H1 (cell line): Measurements from ENCODE around the gene SH3D19. TPM values are rescaled to one million over a fixed set of nuclear protein-coding genes. Genes with fewer than 3 reads are reported as not detected.

Experiments used
- CTCF ChIA-PET: fragments of 300-600 bp; sonication (Branson Sonifier 250); formaldehyde crosslinking; loops from one replicate; lab custom pipeline; 2021; ENCODE audit not compliant: partially characterized antibody; lab: Charles Lee
- POLR2A ChIA-PET: fragments of 300-600 bp; sonication (Branson Sonifier 250); formaldehyde crosslinking; loops from one replicate; lab custom pipeline; 2021; ENCODE audit warnings: inconsistent platforms; ENCODE audit not compliant: partially characterized antibody; lab: Charles Lee
- DNase-seq, 2 experiments: peaks; one replicate each; pipeline versions ENCODE4 v3.0.0 to v3.0.0-alpha.2; 2010 to 2022; ENCODE audit warnings: low spot score in 2 of 2, low read depth in 1 of 2, mixed read lengths in 1 of 2
- FAIRE-seq: peaks from 2 replicates; lab custom pipeline; 2011; peaks lifted over from hg19 to GRCh38; lab: Jason Lieb, UNC
- H2AFZ ChIP-seq: 2 replicates; pipeline ENCODE4 v1.8.1; 2012; ENCODE audit warnings: low read length, inconsistent platforms
- H2AK5ac ChIP-seq: 2 replicates; pipeline ENCODE4 v1.6.1; 2013; ENCODE audit warnings: low read depth, low read length
- H2BK120ac ChIP-seq: replicated peaks from 2 replicates; pipeline ENCODE3; 2013; ENCODE audit warnings: low read depth, low read length, inconsistent platforms
- H2BK12ac ChIP-seq: 2 replicates; pipeline ENCODE4 v1.6.1; 2013; ENCODE audit warnings: low read depth, low read length
- H2BK15ac ChIP-seq: 2 replicates; pipeline ENCODE4 v1.6.1; 2013; ENCODE audit warnings: low read length
- H2BK20ac ChIP-seq: 2 replicates; pipeline ENCODE4 v1.6.1; 2013; ENCODE audit warnings: low read length
- H2BK5ac ChIP-seq: 2 replicates; pipeline ENCODE4 v1.6.1; 2013; ENCODE audit warnings: low read depth, low read length
- H3K14ac ChIP-seq: 2 replicates; pipeline ENCODE4 v1.6.1; 2013; ENCODE audit warnings: inconsistent platforms; ENCODE audit not compliant: insufficient read length
- H3K18ac ChIP-seq: 2 replicates; pipeline ENCODE4 v1.6.1; 2013; ENCODE audit warnings: low read length; ENCODE audit errors: extremely low read depth
- H3K23ac ChIP-seq: 2 replicates; pipeline ENCODE4 v1.6.1; 2013; ENCODE audit warnings: inconsistent platforms; ENCODE audit not compliant: insufficient read length
- H3K23me2 ChIP-seq: 2 replicates; pipeline ENCODE4 v1.6.1; 2013; ENCODE audit warnings: low read depth, low read length
- H3K27ac ChIP-seq: 2 replicates; pipeline ENCODE4 v1.6.1; 2011; ENCODE audit warnings: low read depth, low read length, inconsistent platforms
- H3K27me3 ChIP-seq, 4 experiments: replicated peaks in 1 of 4; 1 replicate in 1 of 4; 2 replicates in 3 of 4; pipeline versions ENCODE4 v1.6.1 to v1.8.1; 2011 to 2013; ENCODE audit warnings: low read length in 3 of 4, mild to moderate bottlenecking in 3 of 4, inconsistent platforms in 2 of 4, mixed read lengths in 2 of 4, moderate library complexity in 1 of 4; ENCODE audit not compliant: control insufficient read depth in 3 of 4, insufficient read depth in 3 of 4; ENCODE audit errors: extremely low read depth in 1 of 4
- H3K36me3 ChIP-seq, 4 experiments: 2 replicates each; pipeline versions ENCODE4 v1.6.1 to v1.8.1; 2011 to 2013; ENCODE audit warnings: mild to moderate bottlenecking in 4 of 4, low read length in 3 of 4, moderate library complexity in 2 of 4, control low read depth in 1 of 4, inconsistent platforms in 1 of 4; ENCODE audit not compliant: insufficient read depth in 4 of 4, control insufficient read depth in 2 of 4
- H3K4ac ChIP-seq: replicated peaks from 2 replicates; pipeline ENCODE3; 2013; ENCODE audit warnings: low read length, low read depth, mixed read lengths, inconsistent platforms; ENCODE audit not compliant: insufficient read length
- H3K4me1 ChIP-seq, 4 experiments: replicated peaks in 1 of 4; 1 replicate in 1 of 4; 2 replicates in 3 of 4; pipeline versions ENCODE4 v1.6.1 to v1.8.1; 2011 to 2013; ENCODE audit warnings: low read length in 3 of 4, inconsistent platforms in 2 of 4, mixed read lengths in 1 of 4; ENCODE audit not compliant: insufficient read depth in 4 of 4, control insufficient read depth in 3 of 4
- H3K4me2 ChIP-seq, 2 experiments: 2 replicates each; pipeline versions ENCODE4 v1.6.1 to v1.8.1; 2011 to 2013; ENCODE audit warnings: low read depth in 2 of 2, low read length in 2 of 2, control low read depth in 1 of 2, inconsistent platforms in 1 of 2, mild to moderate bottlenecking in 1 of 2; ENCODE audit not compliant: insufficient read depth in 1 of 2
- H3K4me3 ChIP-seq, 4 experiments: fragments of 200-600, 300-600 bp in 1 of 4; sonication (generic), shearing (Covaris generic), sonication (Bioruptor Twin) in 1 of 4; 2 replicates each; pipeline versions ENCODE4 v1.5.1 to v1.8.1; 2011 to 2016; ENCODE audit warnings: low read length in 4 of 4, low read depth in 3 of 4, control low read depth in 2 of 4, inconsistent platforms in 2 of 4, mild to moderate bottlenecking in 2 of 4, mixed read lengths in 1 of 4, moderate library complexity in 1 of 4; ENCODE audit not compliant: insufficient read depth in 2 of 4; ENCODE audit errors: extremely low read depth in 1 of 4
- H3K56ac ChIP-seq: replicated peaks from 2 replicates; pipeline ENCODE3; 2013; ENCODE audit warnings: low read depth, mild to moderate bottlenecking, mixed read lengths, low read length, inconsistent platforms; ENCODE audit not compliant: insufficient read length
- H3K79me1 ChIP-seq: 2 replicates; pipeline ENCODE4 v1.6.1; 2013; ENCODE audit warnings: low read depth, low read length, control low read depth
- H3K79me2 ChIP-seq, 2 experiments: 2 replicates each; pipeline versions ENCODE4 v1.6.1 to v1.8.1; 2012 to 2013; ENCODE audit warnings: low read length in 2 of 2, mild to moderate bottlenecking in 2 of 2, inconsistent platforms in 1 of 2; ENCODE audit not compliant: insufficient read depth in 2 of 2, control insufficient read depth in 1 of 2
- H3K9ac ChIP-seq, 4 experiments: replicated peaks in 1 of 4; 1 replicate in 1 of 4; 2 replicates in 3 of 4; pipeline versions ENCODE4 v1.6.1 to v1.8.1; 2011 to 2013; ENCODE audit warnings: low read depth in 3 of 4, low read length in 3 of 4, control low read depth in 2 of 4, mild to moderate bottlenecking in 2 of 4, moderate library complexity in 2 of 4, inconsistent platforms in 1 of 4; ENCODE audit errors: extremely low read depth in 1 of 4
- H3K9me3 ChIP-seq, 2 experiments: 2 replicates each; pipeline versions ENCODE4 v1.6.1 to v1.8.1; 2012 to 2013; ENCODE audit warnings: mild to moderate bottlenecking in 2 of 2, moderate library complexity in 2 of 2, control low read depth in 1 of 2, inconsistent platforms in 1 of 2, low read depth in 1 of 2, low read length in 1 of 2, mixed read lengths in 1 of 2; ENCODE audit not compliant: insufficient read depth in 2 of 2
- H4K20me1 ChIP-seq, 2 experiments: replicated peaks in 1 of 2; 2 replicates each; pipeline versions ENCODE3 to v1.8.1; 2011 to 2013; ENCODE audit warnings: inconsistent platforms in 2 of 2, low read length in 2 of 2, mild to moderate bottlenecking in 1 of 2; ENCODE audit not compliant: insufficient read depth in 2 of 2, control insufficient read depth in 1 of 2
- H4K5ac ChIP-seq: 2 replicates; pipeline ENCODE4 v1.6.1; 2013; ENCODE audit warnings: low read length, low read depth, mixed read lengths, inconsistent platforms; ENCODE audit not compliant: insufficient read length
- H4K8ac ChIP-seq: 2 replicates; pipeline ENCODE4 v1.8.0; 2013; ENCODE audit warnings: mild to moderate bottlenecking, moderate library complexity, low read length, inconsistent platforms; ENCODE audit not compliant: insufficient read depth; ENCODE audit errors: extremely low read depth
- H4K91ac ChIP-seq: replicated peaks from 2 replicates; pipeline ENCODE3; 2013; ENCODE audit warnings: low read length, mixed read lengths, inconsistent platforms; ENCODE audit not compliant: insufficient read length
- KDM5A ChIP-seq: fragments of 200-600 bp; IDR thresholded peaks from 2 replicates; pipeline ENCODE4 v1.7.1; 2012; ENCODE audit warnings: mild to moderate bottlenecking, low read length, inconsistent platforms, mixed read lengths
- POLR2AphosphoS5 ChIP-seq: IDR thresholded peaks from 2 replicates; pipeline ENCODE4 v1.6.1; 2011; ENCODE audit warnings: low read depth, low read length
- WGBS, 2 experiments: shearing (Covaris generic) in 1 of 2; methylation state at CpG; one replicate each; pipeline versions ENCODE4 v1.1.6 to v1.1.7; 2013 to 2015; ENCODE audit warnings: low lambda C conversion rate in 2 of 2, mixed read lengths in 2 of 2, inconsistent platforms in 1 of 2, low coverage in 1 of 2, missing lambda C conversion rate in 1 of 2; ENCODE audit not compliant: insufficient replicate concordance in 2 of 2, insufficient coverage in 1 of 2, insufficient read length in 1 of 2; ENCODE audit errors: extremely low coverage in 1 of 2, missing lambda C conversion rate in 1 of 2; 5-methylcytosine and 5-hydroxymethylcytosine counted together
- polyA plus RNA-seq, 7 experiments: library from polyadenylated mRNA; depleted of rRNA in 3 of 7; stranded (reverse) in 5 of 7; unstranded in 2 of 7; fragments of >200 nt in 5 of 7; fragments of 200-250 nt in 2 of 7; gene quantifications; 1 replicate in 5 of 7; 2 replicates in 1 of 7; 4 replicates in 1 of 7; pipeline versions ENCODE4 v1.2.1 to v1.2.3, GENCODE V29; 2011 to 2013; ENCODE audit warnings: missing spikeins in 2 of 7, mixed read lengths in 2 of 7
- total RNA-seq: library from RNA; stranded (reverse); fragmentation: NEBNext Ultra II Directional; extraction: Animal tissue kit (Norgen Biotek cat#: 25700); gene quantifications from 2 replicates; pipeline ENCODE4 v1.2.1, GENCODE V29; 2021
- TF ChIP-seq, protein P1 (sequence below): IDR thresholded peaks from 2 replicates; pipeline ENCODE4 v1.6.1; 2012; ENCODE audit warnings: inconsistent platforms

The SH3D19 gene
- total and polyA plus RNA-seq, 2 of the 8 experiments (the other 6 are each of a cell fraction or from before 2014, with no cell fraction given): 11.7 to 51.3 TPM

DNA sequence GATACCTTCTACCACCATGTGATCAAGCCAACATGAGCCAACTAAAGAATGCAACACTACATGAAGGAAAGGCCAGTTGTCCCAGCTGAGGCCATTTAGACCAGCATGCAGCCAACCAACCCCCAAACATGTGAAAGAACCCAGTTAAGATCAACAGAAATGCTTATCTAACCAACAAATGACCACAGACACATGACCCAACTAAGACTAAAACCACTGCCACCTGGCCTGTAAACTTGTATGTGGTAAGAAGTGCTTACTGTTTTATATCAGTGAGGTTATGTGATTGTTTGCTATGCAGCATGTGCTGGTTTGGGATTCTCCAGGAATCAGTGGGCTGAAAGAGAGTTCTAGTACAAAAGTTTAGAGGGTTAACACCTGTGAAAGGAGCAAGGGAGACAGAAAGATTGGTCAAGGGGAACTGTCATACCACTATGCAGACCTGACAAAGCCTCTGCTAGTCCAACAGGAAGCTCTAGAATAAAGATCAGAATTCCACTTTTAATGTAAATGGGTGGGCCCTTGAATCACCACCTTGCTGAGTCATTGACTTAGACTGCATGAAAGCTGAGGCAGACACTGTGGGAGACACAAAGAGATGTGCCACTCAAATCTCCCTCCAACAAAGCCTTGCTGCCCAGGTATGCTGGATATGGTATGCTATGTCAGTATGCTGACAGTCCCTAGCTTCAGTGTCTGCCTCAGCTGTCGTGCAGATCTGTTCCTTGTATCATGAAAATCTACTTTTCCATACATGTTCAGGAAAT lies 6.1 kb upstream of the SH3D19 start:
- 89% methylated on average over 1 of the region's 1 CpG; no CpG with 5 or more reads in 1 of the 2 experiments for WGBS, 2 experiments
- no peak overlapping the region for H3K4me3 ChIP-seq
- no peak overlapping the region for H2BK15ac ChIP-seq
- H3K27ac ChIP-seq: no peak overlapping the region
- H3K4me2 ChIP-seq: no peak overlapping the region
- no peak overlapping the region for H4K91ac ChIP-seq
- no peaks in the 10 kb centered on the region for H4K20me1 ChIP-seq
- H3K36me3 ChIP-seq: no peaks in the 10 kb centered on the region
- H3K14ac ChIP-seq: no peak overlapping the region
- FAIRE-seq (no peak), DNase-seq (no peak)
- no peak overlapping the region for H2AK5ac ChIP-seq
- no peak for TF ChIP-seq POLR2AphosphoS5
- TF ChIP-seq KDM5A: no peak
- TF ChIP-seq, protein P1, sequence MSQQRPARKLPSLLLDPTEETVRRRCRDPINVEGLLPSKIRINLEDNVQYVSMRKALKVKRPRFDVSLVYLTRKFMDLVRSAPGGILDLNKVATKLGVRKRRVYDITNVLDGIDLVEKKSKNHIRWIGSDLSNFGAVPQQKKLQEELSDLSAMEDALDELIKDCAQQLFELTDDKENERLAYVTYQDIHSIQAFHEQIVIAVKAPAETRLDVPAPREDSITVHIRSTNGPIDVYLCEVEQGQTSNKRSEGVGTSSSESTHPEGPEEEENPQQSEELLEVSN: no peak
- ChIA-PET POLR2A (no interaction called here), CTCF (interaction anchor here (0.5 to 1.9 kb wide), 4 partner anchors 10 to 1179 kb away, joined by 3 to 10 read pairs (median 4); no protein-coding TSS in a partner anchor)
- no peaks in the 10 kb centered on the region for H3K27me3 ChIP-seq
- H3K79me2 ChIP-seq: no peaks in the 10 kb centered on the region
- H3K9me3 ChIP-seq: no peaks in the 10 kb centered on the region
- H2BK5ac ChIP-seq: no peak overlapping the region
- no peak overlapping the region for H2BK12ac ChIP-seq
- no peaks in the 10 kb centered on the region for H3K23me2 ChIP-seq
- H4K8ac ChIP-seq: no peak overlapping the region
- H2BK20ac ChIP-seq: no peak overlapping the region
- no peaks in the 10 kb centered on the region for H3K4me1 ChIP-seq
- no peaks in the 10 kb centered on the region for H3K79me1 ChIP-seq
- H3K4ac ChIP-seq: no peak overlapping the region
- no peak overlapping the region for H4K5ac ChIP-seq
- no peak overlapping the region for H3K18ac ChIP-seq
- H2BK120ac ChIP-seq: no peak overlapping the region
- no peak overlapping the region for H3K23ac ChIP-seq
- no peak overlapping the region for H2AFZ ChIP-seq
- H3K9ac ChIP-seq: no peak overlapping the region
- H3K56ac ChIP-seq: no peak overlapping the region
